Stimulated activated CD4-positive, alpha-beta T cell treated with anti-CD3 and anti-CD28 coated beads, Interleukin-1b, Interleukin-23, amount 100 ng/mL, for 48 hours (primary cell): ENCODE results near the gene AKT1.
A peak's percentile ranks its signal among the peaks of the same experiment; 100 is the strongest.

ENCODE experiments used
- DNase-seq: peaks from one replicate; pipeline ENCODE4 v3.0.0-alpha.2; 2020

AKT1 gene

DNA sequence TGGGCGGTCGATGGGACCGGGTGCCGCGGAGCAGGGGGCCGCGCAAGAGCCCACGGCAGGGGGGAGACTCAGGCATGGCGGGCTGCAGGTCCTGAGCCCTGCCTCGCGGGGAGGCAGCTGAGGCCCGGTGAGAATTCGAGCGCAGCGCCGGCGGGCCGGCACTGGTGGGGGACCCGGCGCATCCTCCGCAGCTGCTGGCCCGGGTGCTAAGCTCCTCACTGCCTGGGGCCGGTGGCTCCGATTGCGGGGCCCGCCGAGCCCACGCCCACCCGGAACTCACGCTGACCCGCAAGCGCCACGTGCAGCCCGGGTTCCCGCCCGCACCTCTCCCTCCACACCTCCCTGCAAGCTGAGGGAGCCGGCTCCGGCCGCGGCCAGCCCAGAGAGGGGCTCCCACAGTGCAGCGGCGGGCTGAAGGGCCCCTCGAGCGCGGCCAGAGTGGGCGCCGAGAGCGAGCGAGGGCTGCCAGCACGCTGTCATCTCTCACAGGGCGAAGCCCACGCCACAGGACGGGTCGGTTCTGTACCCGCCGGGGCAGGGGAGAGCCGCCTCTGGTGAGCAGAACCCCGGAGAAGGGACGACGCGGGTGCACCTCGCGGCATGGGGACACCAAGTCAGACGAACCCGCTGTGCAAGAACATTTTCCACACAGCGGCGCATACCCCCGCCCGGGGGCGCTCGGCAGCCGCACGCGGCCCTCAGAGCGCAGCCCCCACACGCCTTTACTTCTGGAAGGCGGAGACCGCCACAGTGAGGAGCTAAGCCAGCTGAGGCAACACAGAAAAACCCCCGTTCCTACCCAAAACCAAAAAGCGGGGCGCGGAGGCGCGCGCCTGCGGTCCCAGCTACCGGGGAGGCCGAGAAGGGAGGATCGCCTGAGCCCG is 43.8 kb downstream of the AKT1 start:
- DNase-seq: peak; percentile 23

DNA sequence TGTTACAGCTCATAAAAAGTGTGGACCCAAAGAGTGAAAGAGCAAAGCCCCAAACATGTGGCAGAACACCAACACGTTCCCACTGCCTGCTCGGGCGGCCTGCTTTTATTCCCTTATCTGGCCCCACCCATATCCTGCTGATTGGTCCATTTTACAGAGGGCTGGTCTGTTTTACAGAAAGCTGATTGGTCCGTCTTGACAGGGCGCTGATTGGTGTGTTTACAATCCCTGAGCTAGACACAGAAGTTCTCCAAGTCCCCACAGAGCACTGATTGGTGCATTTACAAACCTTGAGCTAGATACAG is 44.8 kb downstream of the AKT1 start:
- DNase-seq: peak; percentile 47

- DNase-seq: no peak
Measured at GRCh38 chr14:104750056-104750752, 45.3 kb downstream of the AKT1 start.

DNA sequence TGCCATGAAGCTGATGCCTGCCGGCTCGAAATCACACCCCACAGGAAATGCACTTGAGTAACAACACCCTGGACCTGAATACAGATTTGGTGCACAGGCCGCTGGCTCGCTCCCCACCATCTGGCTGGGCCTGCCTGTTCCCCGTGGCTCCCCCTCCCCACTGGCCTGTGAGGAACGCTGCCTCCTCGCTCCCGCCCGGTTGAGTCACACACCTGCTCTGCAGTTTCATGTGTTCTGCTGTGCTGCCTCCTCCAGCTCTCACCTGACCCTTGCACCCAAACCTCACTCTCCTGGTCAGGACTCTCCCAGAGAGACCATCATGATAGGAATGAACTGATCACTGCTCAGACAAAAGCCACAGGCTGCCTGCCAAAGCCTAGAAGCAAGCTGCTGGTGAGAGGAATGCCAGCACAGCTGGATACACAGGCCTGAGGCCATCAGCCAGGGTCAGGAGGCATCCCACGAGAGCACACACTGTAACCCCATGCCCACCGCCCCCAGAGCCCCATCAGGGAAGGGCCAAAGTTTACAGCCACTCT is 46.4 kb downstream of the AKT1 start:
- DNase-seq: no peak

DNA sequence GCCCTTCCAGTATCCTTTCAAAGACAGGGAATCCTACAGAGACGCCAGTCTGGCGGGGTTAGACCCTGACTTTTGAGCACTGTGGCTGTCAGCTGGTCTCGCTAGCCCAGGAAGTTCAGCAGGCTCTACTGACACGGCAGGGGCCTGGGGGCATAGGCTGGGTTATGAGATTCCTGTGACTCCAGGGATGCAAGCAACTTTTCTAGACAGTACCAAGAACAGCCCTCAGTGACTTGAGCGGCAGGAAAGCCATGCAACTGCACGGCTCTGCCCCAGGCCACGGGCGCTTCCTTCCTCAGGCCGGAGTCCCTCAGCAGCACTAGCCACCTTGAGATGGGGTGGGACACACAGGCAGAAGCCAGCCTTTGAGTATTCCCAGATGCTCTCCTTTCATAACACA is 47.7 kb downstream of the AKT1 start:
- DNase-seq: no peak

- no peak for DNase-seq
Measured at GRCh38 chr14:104746934-104747481, 48.5 kb downstream of the AKT1 start.

DNA sequence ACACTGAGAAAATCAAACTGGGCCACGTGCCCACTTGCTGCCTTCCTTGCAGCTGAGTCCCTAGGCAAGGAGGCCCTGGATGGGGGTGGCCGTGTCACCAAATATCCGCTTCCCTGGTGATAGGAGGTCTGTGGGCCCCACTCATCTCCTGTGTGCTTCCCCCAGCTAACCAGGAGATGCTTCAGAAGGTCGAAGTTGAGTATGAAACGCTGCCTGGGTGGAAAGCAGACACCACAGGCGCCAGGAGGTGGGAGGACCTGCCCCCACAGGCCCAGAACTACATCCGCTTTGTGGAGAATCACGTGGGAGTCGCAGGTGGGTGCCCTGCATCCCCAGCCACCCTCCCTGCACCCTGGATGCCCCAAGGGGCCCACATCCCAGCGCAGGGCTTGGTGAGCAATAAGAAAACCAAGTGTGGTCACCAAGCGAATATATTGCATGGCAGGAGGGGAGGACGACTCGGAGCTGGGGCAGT is 49.4 kb downstream of the AKT1 start:
- no peak for DNase-seq

- no peak for DNase-seq
Measured at GRCh38 chr14:104745431-104745830, 50.1 kb downstream of the AKT1 start.

DNA sequence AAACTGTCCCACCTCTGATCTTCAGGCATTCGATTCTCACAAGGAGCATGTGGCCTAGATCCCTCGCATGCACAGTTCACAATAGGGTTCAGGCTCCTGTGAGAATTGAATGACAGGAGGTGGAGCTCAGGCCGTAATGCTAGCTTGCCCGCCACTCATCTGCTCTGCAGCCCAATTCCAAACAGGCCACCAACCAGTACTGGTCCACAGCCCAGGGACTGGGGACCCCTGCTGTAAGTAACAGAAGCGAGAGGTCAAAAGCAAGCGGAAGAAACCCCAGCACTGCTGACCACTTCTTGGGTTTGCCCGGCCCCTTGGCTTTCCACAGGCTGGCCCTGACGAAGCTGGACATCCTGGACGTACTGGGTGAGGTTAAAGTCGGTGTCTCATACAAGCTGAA is 51.1 kb downstream of the AKT1 start:
- no peak for DNase-seq

GRCh38 chr14:104743461-104744380 is 51.8 kb downstream of the AKT1 start:
- DNase-seq: no peak

DNA sequence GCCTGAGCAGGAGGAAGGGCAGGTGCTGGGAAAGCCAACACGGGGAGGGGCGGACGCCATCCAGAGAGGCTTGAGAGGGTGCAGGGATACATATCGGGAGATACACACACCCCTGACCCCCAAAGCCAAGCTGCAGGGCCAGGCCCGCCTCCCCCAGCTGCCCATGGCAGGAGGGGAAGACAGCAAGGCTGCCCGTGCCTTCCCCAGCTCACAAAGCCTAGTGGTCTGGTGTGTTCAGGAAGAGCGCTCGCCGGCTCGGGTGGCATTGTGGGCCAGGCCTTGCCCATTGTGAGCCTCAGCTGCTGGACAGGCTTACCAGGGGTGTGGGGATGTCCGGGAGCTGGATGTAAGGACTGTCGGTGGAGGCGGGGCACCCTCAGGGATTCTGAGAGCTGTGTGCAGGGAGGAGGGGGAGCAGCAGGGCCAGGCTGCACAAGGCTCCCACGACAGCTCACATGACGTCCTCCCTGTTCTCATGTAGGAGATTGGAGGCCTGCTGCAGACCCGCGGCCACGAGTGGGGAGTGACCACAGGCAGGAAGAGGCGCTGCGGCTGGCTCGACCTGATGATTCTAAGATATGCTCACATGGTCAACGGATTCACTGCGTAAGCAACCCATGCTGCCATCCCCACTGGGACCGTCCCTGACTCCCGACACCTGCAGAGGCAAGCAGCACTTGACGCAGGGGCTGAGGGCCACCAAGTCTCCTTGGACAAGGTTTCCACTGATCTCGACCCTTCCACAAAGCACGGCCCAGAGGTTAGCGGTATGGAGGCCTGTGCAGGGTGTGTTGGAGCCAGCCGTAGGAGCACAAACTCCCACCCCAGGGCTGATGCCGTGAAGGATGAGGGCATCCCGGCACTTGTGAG is 52.7 kb downstream of the AKT1 start:
- no peak for DNase-seq

- DNase-seq: no peak
Measured at GRCh38 chr14:104741803-104742251, 53.7 kb downstream of the AKT1 start.

DNA sequence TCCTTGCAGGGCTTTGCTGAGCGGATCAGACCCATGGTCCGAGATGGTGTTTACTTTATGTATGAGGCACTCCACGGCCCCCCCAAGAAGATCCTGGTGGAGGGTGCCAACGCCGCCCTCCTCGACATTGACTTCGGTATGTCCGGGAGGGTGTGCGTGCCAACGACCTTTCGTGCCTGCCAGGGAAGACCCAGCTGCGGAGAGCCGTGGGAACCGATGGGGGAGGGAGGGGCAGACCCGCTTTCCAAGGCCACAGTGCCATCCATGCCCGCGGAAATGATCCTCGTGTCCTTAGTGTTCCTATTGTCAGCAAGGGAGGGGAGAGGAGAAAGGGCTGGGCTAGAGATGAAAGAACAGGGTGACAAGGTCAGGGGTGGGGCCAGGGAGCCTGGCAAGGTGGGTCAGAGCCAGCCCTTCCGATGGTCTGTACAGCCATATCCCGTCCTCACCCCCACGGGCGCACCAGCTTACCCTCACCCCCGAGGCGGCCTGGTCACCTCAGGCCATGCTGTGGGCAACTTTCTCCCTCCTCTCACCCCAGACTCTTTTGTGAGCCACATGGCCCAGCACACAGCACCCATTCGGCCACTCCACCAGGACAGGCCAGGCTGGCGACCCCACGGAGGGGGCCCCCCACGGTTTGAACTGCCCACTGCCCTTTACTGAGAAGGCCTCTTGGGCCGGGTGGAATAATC is 54.3 kb downstream of the AKT1 start:
- DNase-seq: no peak

DNA sequence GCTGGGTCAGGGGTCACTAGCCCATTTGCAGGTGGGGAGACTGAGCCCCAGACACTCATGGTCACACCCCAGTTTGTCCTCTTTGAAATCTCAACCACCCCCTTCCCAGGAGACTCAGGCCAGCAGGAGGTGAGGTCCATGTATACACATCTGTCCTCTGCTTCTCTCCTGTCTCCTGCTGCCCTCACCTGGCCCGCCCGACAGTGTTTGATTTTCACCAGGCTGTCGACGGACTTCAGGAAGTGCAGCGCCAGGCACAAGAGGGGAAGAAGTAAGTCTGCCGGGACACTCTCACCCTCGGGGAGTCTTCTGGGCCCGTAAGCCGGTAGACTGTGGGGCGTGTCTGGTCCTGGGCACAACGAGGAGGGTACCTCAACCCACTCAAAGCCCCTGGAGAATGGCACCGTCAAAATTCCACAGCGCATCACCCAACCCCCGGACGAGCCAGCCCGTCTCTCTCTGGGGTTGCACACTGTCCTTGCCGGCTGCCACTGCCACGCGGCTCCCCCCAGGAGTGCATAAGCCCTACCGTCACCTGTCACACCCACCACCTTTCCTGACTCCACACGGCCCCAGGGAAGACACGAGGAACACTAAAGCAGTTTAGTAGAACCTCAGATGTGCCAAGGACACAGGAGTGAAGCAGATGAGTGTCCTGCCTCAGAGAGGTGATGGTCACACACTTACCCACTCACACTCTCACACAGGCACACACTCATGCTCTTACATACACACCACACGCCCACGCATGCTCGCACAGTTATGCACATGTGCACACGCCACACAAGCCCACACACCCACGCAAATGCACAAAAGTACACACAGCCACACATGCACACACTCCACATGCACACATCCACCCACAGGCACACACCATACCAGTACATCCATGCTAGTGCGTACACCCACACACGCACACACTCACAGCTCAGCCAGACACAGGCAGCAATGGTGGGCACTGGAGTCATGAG is 55.7 kb downstream of the AKT1 start:
- DNase-seq: no peak

- DNase-seq: no peak
Measured at GRCh38 chr14:104739026-104739425, 56.5 kb downstream of the AKT1 start.

GRCh38 chr14:104738375-104739019 is 57.1 kb downstream of the AKT1 start:
- no peak for DNase-seq

DNA sequence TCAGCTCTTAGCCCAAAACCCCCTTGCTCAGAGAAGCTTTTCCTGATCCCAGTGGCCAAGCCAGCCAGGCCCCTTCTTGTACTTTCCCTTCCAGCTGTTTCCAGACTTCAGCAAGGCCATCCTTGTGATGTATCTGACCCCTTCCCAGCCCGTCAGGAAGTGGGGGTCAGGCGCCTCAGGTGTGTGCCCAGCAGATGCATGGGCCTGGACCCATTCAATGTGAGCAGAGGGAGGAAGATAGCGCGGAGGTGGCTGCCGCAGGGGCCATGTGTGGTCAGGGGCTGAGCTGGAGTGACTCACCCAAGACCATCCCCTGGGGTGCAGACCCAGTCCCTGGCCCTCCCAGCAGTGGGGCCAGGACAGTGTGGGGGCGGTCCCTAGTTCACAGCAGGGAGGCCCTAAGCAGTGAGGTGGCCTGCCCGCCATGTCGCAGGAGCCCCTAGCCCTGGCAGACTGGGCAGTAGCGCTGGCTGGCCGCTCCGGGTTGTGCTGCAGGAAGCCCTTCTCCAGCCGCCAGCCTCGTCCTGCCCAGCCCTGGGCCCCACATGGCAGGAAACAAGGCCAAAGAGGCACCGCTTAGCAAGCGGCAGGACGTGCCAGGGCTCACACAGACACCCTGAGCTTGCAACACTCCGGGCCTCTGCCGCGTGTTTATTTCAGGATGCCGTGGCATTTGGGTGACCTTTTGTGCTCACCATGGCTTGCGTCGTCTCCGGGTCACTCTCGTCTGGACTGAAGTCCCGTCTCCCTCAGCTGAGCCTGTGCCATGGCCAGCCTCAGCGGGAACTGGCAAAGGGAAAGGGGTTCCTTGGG is 59.5 kb downstream of the AKT1 start:
- no peak for DNase-seq
